ENCODE results near the gene HSH2D. TPM values are rescaled to one million over a fixed set of nuclear protein-coding genes. Genes with fewer than 3 reads are reported as not detected.

The HSH2D gene
- polyA plus RNA-seq, 1 of the 3 experiments (the other 2 are of a cell fraction), result not detected

DNA sequence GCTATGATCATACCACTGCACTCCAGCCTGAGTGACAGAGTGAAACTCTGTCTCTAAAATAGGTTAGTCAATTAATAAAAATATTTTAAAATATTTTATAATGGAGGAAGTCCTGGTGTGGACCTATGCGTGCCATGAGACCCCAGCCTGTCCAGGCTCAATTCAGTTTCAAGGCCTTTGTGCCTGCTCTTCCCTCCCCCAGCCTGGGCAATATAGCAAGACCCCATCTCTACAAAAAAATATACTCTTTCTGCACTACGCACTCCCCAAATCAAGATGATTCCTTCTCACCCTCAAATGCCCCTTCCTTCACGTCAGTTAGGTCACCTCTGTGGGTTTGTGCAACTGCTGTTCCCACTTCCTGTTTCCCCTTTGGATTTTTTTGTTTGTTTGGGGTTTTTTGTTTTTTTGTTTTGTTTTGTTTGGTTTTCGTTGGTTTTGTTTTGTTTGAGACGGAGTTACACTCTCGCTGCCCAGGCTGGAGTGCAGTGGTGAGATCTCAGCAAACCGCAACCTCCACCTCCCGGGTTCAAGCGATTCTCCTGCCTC is 1.4 kb upstream of the HSH2D start:
- no peak overlapping the region for H3K4me2 ChIP-seq
- H3K9ac ChIP-seq, result no peak overlapping the region
- no peak overlapping the region for H3K4me3 ChIP-seq (ENCODE audit: low read depth in 2 of 2, low read length in 1 of 2)
- H3F3A ChIP-seq (replicated peaks; ENCODE audit: insufficient read depth), result no peaks in the 10 kb centered on the region
- H3K27me3 ChIP-seq (ENCODE audit: insufficient read depth), result no peaks in the 10 kb centered on the region; the same call in 1 of the 2 replicates
- no peak for TF ChIP-seq ELF1 (IDR thresholded peaks at IDR 0.05)
- no peak for TF ChIP-seq SIN3A (IDR thresholded peaks at IDR 0.05; ENCODE audit: borderline replicate concordance, low read depth, low read length)
- TF ChIP-seq EZH2phosphoT487 (IDR thresholded peaks at IDR 0.05; ENCODE audit: borderline replicate concordance, low read depth), result no peak
- no peak for TF ChIP-seq MEF2A (IDR thresholded peaks at IDR 0.05; ENCODE audit: borderline replicate concordance, low read depth)
- TF ChIP-seq, protein P1, sequence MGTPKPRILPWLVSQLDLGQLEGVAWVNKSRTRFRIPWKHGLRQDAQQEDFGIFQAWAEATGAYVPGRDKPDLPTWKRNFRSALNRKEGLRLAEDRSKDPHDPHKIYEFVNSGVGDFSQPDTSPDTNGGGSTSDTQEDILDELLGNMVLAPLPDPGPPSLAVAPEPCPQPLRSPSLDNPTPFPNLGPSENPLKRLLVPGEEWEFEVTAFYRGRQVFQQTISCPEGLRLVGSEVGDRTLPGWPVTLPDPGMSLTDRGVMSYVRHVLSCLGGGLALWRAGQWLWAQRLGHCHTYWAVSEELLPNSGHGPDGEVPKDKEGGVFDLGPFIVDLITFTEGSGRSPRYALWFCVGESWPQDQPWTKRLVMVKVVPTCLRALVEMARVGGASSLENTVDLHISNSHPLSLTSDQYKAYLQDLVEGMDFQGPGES (IDR thresholded peaks at IDR 0.05; ENCODE audit: low read depth, low read length), result no peak
- no peak for TF ChIP-seq NFIC (IDR thresholded peaks at IDR 0.05; ENCODE audit: borderline replicate concordance)
- TF ChIP-seq NRF1 (IDR thresholded peaks at IDR 0.05; ENCODE audit: low read depth, low read length), result no peak
- no peak for TF ChIP-seq FOXJ3 (CRISPR knock-in tag; IDR thresholded peaks at IDR 0.05)
- no peak for TF ChIP-seq MXI1 (IDR thresholded peaks at IDR 0.05; ENCODE audit: low read depth, low read length)
- no peak for TF ChIP-seq FOSL2 (IDR thresholded peaks at IDR 0.05; ENCODE audit: borderline replicate concordance, low read depth)
- no peak for TF ChIP-seq FOXM1 (IDR thresholded peaks at IDR 0.05; ENCODE audit: low read depth)
- TF ChIP-seq TAF1 (IDR thresholded peaks at IDR 0.05; ENCODE audit: borderline replicate concordance, low read depth, low read length), result no peak
- H3K27ac ChIP-seq (ENCODE audit: low read depth in 2 of 2, low read length in 1 of 2), result no peak overlapping the region
- no peaks in the 10 kb centered on the region for H4K20me1 ChIP-seq (ENCODE audit: insufficient read depth)
- H3K36me3 ChIP-seq (replicated peaks in 1 of 2; ENCODE audit: control insufficient read depth in 1 of 2, insufficient read depth in 2 of 2, low read length in 1 of 2), result no peaks in the 10 kb centered on the region
- POLR2A ChIA-PET, result no interaction called here
- no peaks in the 10 kb centered on the region for H3K9me2 ChIP-seq
- CTCF ChIA-PET, result interaction anchor here (1.1 to 1.3 kb wide), 2 partner anchors 100 to 101 kb away, joined by 3 to 4 read pairs; no protein-coding TSS in a partner anchor
- no peak overlapping the region for H2AFZ ChIP-seq (ENCODE audit: low read depth)
- H3K9me3 ChIP-seq, result no peaks in the 10 kb centered on the region
- no peaks in the 10 kb centered on the region for H3K4me1 ChIP-seq (ENCODE audit: control insufficient read depth in 1 of 2, insufficient read depth in 2 of 2, low read depth in 1 of 2, low read length in 1 of 2)
- 66% methylated on average over 9 of the region's 9 CpGs for WGBS (ENCODE audit: low lambda C conversion rate)
- DNase-seq, result no peak
- no peaks in the 10 kb centered on the region for H3K79me2 ChIP-seq (ENCODE audit: insufficient read depth)

DNA sequence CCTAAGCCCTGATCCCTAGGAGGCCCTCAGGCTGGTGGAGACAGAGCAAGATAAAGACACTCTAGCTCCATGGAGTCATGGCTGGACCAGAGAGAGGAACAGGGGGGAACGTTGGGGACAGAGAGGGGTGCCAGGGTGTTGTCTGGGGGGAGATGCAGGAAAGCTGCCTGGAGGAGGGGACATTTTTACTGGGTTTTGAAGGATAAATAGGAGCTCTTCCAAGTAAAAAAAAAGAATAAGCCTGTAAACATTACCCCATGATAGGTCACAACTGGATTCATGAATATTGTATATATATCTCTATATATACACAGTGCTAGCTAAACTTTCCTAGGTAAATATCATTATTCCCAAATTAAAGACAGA is 714 bp downstream of the HSH2D start:
- 14% methylated on average over 1 of the region's 1 CpG for WGBS (ENCODE audit: low lambda C conversion rate)
- no peak overlapping the region for H3K9ac ChIP-seq

More for the DNA sequence above, 714 bp downstream of the HSH2D start:
- H3K27ac ChIP-seq (ENCODE audit: low read depth in 2 of 2, low read length in 1 of 2), result no peak overlapping the region
- no peak for TF ChIP-seq RXRA (IDR thresholded peaks at IDR 0.05; ENCODE audit: borderline replicate concordance, low read depth)
- TF ChIP-seq, protein P2, sequence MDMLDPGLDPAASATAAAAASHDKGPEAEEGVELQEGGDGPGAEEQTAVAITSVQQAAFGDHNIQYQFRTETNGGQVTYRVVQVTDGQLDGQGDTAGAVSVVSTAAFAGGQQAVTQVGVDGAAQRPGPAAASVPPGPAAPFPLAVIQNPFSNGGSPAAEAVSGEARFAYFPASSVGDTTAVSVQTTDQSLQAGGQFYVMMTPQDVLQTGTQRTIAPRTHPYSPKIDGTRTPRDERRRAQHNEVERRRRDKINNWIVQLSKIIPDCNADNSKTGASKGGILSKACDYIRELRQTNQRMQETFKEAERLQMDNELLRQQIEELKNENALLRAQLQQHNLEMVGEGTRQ (IDR thresholded peaks at IDR 0.05; ENCODE audit: borderline replicate concordance, low read depth, low read length), result no peak
- TF ChIP-seq JUND (IDR thresholded peaks at IDR 0.05), result no peak
- TF ChIP-seq TAF1 (IDR thresholded peaks at IDR 0.05; ENCODE audit: borderline replicate concordance, low read depth, low read length), result no peak
- TF ChIP-seq, protein P1 (IDR thresholded peaks at IDR 0.05; ENCODE audit: low read depth, low read length), result no peak
- CTCF ChIA-PET, result interaction anchor here (1.8 kb wide), 1 partner anchor 41 kb away, joined by 4 read pairs; the partner anchor contains the start of gene FAM32A
- no peaks in the 10 kb centered on the region; the same call in 1 of the 2 replicates for H3K27me3 ChIP-seq (ENCODE audit: insufficient read depth)
- no peak overlapping the region for H2AFZ ChIP-seq (ENCODE audit: low read depth)
- H3K79me2 ChIP-seq (ENCODE audit: insufficient read depth), result no peaks in the 10 kb centered on the region
- H3K4me1 ChIP-seq (ENCODE audit: control insufficient read depth in 1 of 2, insufficient read depth in 2 of 2, low read depth in 1 of 2, low read length in 1 of 2), result no peaks in the 10 kb centered on the region
- H3K4me3 ChIP-seq (ENCODE audit: low read depth in 2 of 2, low read length in 1 of 2), result no peak overlapping the region
- H3K4me2 ChIP-seq, result no peak overlapping the region
- H3K9me3 ChIP-seq, result no peaks in the 10 kb centered on the region
- POLR2A ChIA-PET, result no interaction called here
- no peaks in the 10 kb centered on the region for H3K36me3 ChIP-seq (replicated peaks in 1 of 2; ENCODE audit: control insufficient read depth in 1 of 2, insufficient read depth in 2 of 2, low read length in 1 of 2)
- DNase-seq, result no peak
- H3K9me2 ChIP-seq, result no peaks in the 10 kb centered on the region
- H3F3A ChIP-seq (replicated peaks; ENCODE audit: insufficient read depth), result no peaks in the 10 kb centered on the region
- no peaks in the 10 kb centered on the region for H4K20me1 ChIP-seq (ENCODE audit: insufficient read depth)

Measured in SK-N-SH (cell line).